ENCODE data around the gene RTP4.
"Not testable (repeated sequence)": the region's sequence is repeated elsewhere in the genome, so short reads cannot be mapped to it uniquely, and the experiment has no call there.

GRCh38 chr3:187411991-187412781 is 44.0 kb downstream of the RTP4 start:
- not testable (repeated sequence) for TF ChIP-seq CTCF (conservative IDR thresholded peaks at IDR 0.05); ZFX (IDR thresholded peaks at IDR 0.05)

Data from C4-2B (cell line).